GM21737 (cell line): ENCODE data around the gene ADAT3.

ENCODE experiments used
- ATAC-seq: cut with Tn5 transposase; IDR thresholded peaks from one replicate; pipeline ENCODE4 v1.9.1; 2021; ENCODE audit warnings: mild to moderate bottlenecking, moderate library complexity; ENCODE audit not compliant: unreplicated experiment

ADAT3 gene

GRCh38 chr19:1936916-1937610 is 31.9 kb downstream of the ADAT3 start:
- ATAC-seq: no peak

GRCh38 chr19:1938071-1938470 is 32.9 kb downstream of the ADAT3 start:
- no peak for ATAC-seq

GRCh38 chr19:1941146-1942077 is 36.2 kb downstream of the ADAT3 start, which contains the start of gene CSNK1G2:
CSNK1G2 (plus strand) TSS chr19:1941172; CDS start chr19:1969773, 28,601 bp downstream.
- peak; percentile 41 for ATAC-seq

GRCh38 chr19:1942078-1942933 is 37.1 kb downstream of the ADAT3 start:
- ATAC-seq: peak; percentile 30

- no peak for ATAC-seq
Measured at GRCh38 chr19:1942934-1943555, 37.8 kb downstream of the ADAT3 start.

- ATAC-seq: no peak
Measured at GRCh38 chr19:1943661-1944087, 38.5 kb downstream of the ADAT3 start.

GRCh38 chr19:1944088-1944915 is 39.1 kb downstream of the ADAT3 start:
- no peak for ATAC-seq

- ATAC-seq: no peak
Measured at GRCh38 chr19:1944916-1945561, 39.8 kb downstream of the ADAT3 start.

- no peak for ATAC-seq
Measured at GRCh38 chr19:1945899-1946298, 40.7 kb downstream of the ADAT3 start.

GRCh38 chr19:1947651-1948209 is 42.5 kb downstream of the ADAT3 start:
- no peak for ATAC-seq

- ATAC-seq: no peak
Measured at GRCh38 chr19:1949304-1950101, 44.3 kb downstream of the ADAT3 start.

- no peak for ATAC-seq
Measured at GRCh38 chr19:1950640-1951039, 45.4 kb downstream of the ADAT3 start.

GRCh38 chr19:1952635-1953034 is 47.4 kb downstream of the ADAT3 start:
- no peak for ATAC-seq

- ATAC-seq: no peak
Measured at GRCh38 chr19:1953037-1953436, 47.8 kb downstream of the ADAT3 start.

- no peak for ATAC-seq
Measured at GRCh38 chr19:1953441-1954094, 48.4 kb downstream of the ADAT3 start.

GRCh38 chr19:1954532-1954933 is 49.3 kb downstream of the ADAT3 start:
- no peak for ATAC-seq
